ENCODE data around the gene NUB1. TPM values are rescaled to one million over a fixed set of nuclear protein-coding genes. Genes with fewer than 3 reads are reported as not detected.
A peak's percentile ranks its signal among the peaks of the same experiment; 100 is the strongest.

NUB1 gene
- polyA plus RNA-seq, 1 donor (not counting 4 experiments of a cell fraction or from before 2014, with no cell fraction given) = 34.6 TPM

DNA sequence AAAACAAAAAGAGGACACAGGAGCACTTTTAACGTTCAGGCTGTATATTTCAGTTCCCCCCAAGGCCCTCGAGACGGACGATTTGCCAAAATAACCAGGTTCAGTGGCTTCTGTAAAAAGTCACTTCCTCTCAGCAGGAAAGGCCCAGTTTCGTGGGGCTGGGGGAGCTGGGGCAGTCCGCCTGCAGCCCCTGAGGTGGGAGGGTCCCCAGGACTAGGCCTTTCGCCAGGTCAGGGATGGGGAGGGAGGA lies 39.4 kb downstream of the NUB1 start:
- Histone ChIP-seq H3K27ac (ENCODE audit: control insufficient read depth, insufficient read depth, low read length) (no peak overlapping the region), H3K4me1 (ENCODE audit: control insufficient read depth, extremely low read depth, insufficient read depth, low read length) (peaks cover 2% of the 10 kb centered on the region), H3K79me2 (ENCODE audit: control insufficient read depth, insufficient read depth, low read length) (no peaks in the 10 kb centered on the region), H3K9me1 (ENCODE audit: control insufficient read depth, extremely low read depth, insufficient read depth, low read length) (no peaks in the 10 kb centered on the region), H3K27me3 (ENCODE audit: control insufficient read depth, extremely low read depth, insufficient read depth, low read length) (peaks cover 38% of the 10 kb centered on the region), H2AFZ (ENCODE audit: control insufficient read depth, low read length) (no peak overlapping the region), H3K36me3 (ENCODE audit: control insufficient read depth in 2 of 2, extremely low read depth in 1 of 2, insufficient read depth in 2 of 2, low read length in 2 of 2) (peaks cover 3 to 10% of the 10 kb centered on the region in 2 experiments), H3K9me3 (ENCODE audit: control insufficient read depth, low read depth, low read length) (no peaks in the 10 kb centered on the region), H3K4me3 (ENCODE audit: control insufficient read depth in 2 of 3, extremely low read depth in 1 of 3, insufficient read depth in 2 of 3, low read depth in 1 of 3, low read length in 3 of 3) (no peak overlapping the region), H3K9ac (ENCODE audit: control insufficient read depth, extremely low read depth, insufficient read depth, low read length) (no peak overlapping the region), H3K4me2 (ENCODE audit: control insufficient read depth, extremely low read depth, insufficient read depth, low read depth, low read length) (no peak overlapping the region), H4K20me1 (ENCODE audit: control insufficient read depth, extremely low read depth, insufficient read depth, low read length) (no peaks in the 10 kb centered on the region)
- dilution Hi-C loops (cut with MboI; ENCODE audit: extremely low pct_ligation_motif_present, low sequenced_read_pairs) = no loop called here
- TF ChIP-seq EZH2 (IDR thresholded peaks at IDR 0.05; ENCODE audit: low read length) = no peak
- TF ChIP-seq, protein P1, sequence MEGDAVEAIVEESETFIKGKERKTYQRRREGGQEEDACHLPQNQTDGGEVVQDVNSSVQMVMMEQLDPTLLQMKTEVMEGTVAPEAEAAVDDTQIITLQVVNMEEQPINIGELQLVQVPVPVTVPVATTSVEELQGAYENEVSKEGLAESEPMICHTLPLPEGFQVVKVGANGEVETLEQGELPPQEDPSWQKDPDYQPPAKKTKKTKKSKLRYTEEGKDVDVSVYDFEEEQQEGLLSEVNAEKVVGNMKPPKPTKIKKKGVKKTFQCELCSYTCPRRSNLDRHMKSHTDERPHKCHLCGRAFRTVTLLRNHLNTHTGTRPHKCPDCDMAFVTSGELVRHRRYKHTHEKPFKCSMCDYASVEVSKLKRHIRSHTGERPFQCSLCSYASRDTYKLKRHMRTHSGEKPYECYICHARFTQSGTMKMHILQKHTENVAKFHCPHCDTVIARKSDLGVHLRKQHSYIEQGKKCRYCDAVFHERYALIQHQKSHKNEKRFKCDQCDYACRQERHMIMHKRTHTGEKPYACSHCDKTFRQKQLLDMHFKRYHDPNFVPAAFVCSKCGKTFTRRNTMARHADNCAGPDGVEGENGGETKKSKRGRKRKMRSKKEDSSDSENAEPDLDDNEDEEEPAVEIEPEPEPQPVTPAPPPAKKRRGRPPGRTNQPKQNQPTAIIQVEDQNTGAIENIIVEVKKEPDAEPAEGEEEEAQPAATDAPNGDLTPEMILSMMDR (optimal IDR thresholded peaks at IDR 0.05 in 1 of 3, IDR thresholded peaks at IDR 0.05 in 1 of 3, conservative IDR thresholded peaks at IDR 0.05 in 1 of 3; ENCODE audit: extremely low read depth in 1 of 3, insufficient read depth in 2 of 3, low read length in 3 of 3) = no peak
- DNase-seq (ENCODE audit: low read depth, low spot score) = no peak
- FAIRE-seq = no peak

- Histone ChIP-seq H3K79me2 (ENCODE audit: control insufficient read depth, insufficient read depth, low read length) (no peaks in the 10 kb centered on the region), H2AFZ (ENCODE audit: control insufficient read depth, low read length) (no peak overlapping the region), H3K4me3 (ENCODE audit: control insufficient read depth in 2 of 3, extremely low read depth in 1 of 3, insufficient read depth in 2 of 3, low read depth in 1 of 3, low read length in 3 of 3) (no peak overlapping the region), H3K36me3 (ENCODE audit: control insufficient read depth in 2 of 2, extremely low read depth in 1 of 2, insufficient read depth in 2 of 2, low read length in 2 of 2) (peaks cover 3 to 9% of the 10 kb centered on the region in 2 experiments), H3K4me1 (ENCODE audit: control insufficient read depth, extremely low read depth, insufficient read depth, low read length) (peaks cover 2% of the 10 kb centered on the region), H3K9me3 (ENCODE audit: control insufficient read depth, low read depth, low read length) (no peaks in the 10 kb centered on the region), H3K27ac (ENCODE audit: control insufficient read depth, insufficient read depth, low read length) (no peak overlapping the region), H3K9ac (ENCODE audit: control insufficient read depth, extremely low read depth, insufficient read depth, low read length) (no peak overlapping the region), H4K20me1 (ENCODE audit: control insufficient read depth, extremely low read depth, insufficient read depth, low read length) (no peaks in the 10 kb centered on the region), H3K4me2 (ENCODE audit: control insufficient read depth, extremely low read depth, insufficient read depth, low read depth, low read length) (peak overlapping the region; percentile 37), H3K27me3 (ENCODE audit: control insufficient read depth, extremely low read depth, insufficient read depth, low read length) (peaks cover 38% of the 10 kb centered on the region), H3K9me1 (ENCODE audit: control insufficient read depth, extremely low read depth, insufficient read depth, low read length) (no peaks in the 10 kb centered on the region)
- no peak for FAIRE-seq
- no peak for DNase-seq (ENCODE audit: low read depth, low spot score)
- TF ChIP-seq, protein P1 (optimal IDR thresholded peaks at IDR 0.05 in 1 of 3, IDR thresholded peaks at IDR 0.05 in 1 of 3, conservative IDR thresholded peaks at IDR 0.05 in 1 of 3; ENCODE audit: extremely low read depth in 1 of 3, insufficient read depth in 2 of 3, low read length in 3 of 3) = no peak
- no peak for TF ChIP-seq EZH2 (IDR thresholded peaks at IDR 0.05; ENCODE audit: low read length)
- dilution Hi-C loops (cut with MboI; ENCODE audit: extremely low pct_ligation_motif_present, low sequenced_read_pairs) = no loop called here
Measured at GRCh38 chr7:151381348-151382078, 39.9 kb downstream of the NUB1 start.
